Measurements from ENCODE around the gene MAPK9. TPM values are rescaled to one million over a fixed set of nuclear protein-coding genes. Genes with fewer than 3 reads are reported as not detected.

MAPK9 gene
- total RNA-seq, 2 experiments from 2014 or later, result 21.2 to 21.7 TPM

DNA sequence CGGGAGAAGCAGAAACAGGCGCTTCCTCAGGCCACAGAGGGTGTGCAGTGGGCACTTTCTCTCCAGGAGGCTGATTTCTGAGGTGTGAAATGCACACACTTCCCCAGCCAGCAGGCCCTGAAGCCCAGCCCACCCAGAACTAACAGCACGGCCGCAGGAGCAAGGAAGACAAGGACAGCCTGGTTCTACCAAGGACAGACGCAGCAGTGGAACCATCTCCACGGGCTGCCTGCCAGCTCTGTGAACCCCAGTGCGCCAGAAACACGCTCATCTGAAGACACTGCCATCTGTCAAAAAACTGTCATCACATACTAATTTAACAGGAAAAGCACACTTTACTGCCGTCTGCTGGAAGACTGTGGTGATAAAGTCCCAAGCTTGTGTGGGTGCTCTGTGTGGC, 40.7 kb downstream of the MAPK9 start:
- Mint-ChIP-seq H3K4me3 (no peak overlapping the region), H3K9me3 (peaks cover 11% of the 10 kb centered on the region), H3K36me3 (ENCODE audit: low read depth) (peaks cover 100% of the 10 kb centered on the region), H3K27ac (no peak overlapping the region), H3K4me1 (ENCODE audit: low read depth) (no peaks in the 10 kb centered on the region), H3K27me3 (no peaks in the 10 kb centered on the region)
- ChIA-PET POLR2A (no interaction called here), CTCF (no interaction called here)
- Histone ChIP-seq H3K9me3 (ENCODE audit: control insufficient read depth in 1 of 2, insufficient read depth in 1 of 2, low read length in 2 of 2) (peaks cover 74 to 91% of the 10 kb centered on the region in 2 experiments), H3K4me1 (ENCODE audit: insufficient read depth, low read length) (no peaks in the 10 kb centered on the region), H3K27ac (ENCODE audit: low read depth in 1 of 2, low read length in 2 of 2) (no peak overlapping the region), H3K4me3 (ENCODE audit: low read length) (no peak overlapping the region), H3K36me3 (ENCODE audit: insufficient read depth, low read length) (peaks cover 48% of the 10 kb centered on the region), H3K27me3 (ENCODE audit: control insufficient read depth in 1 of 2, insufficient read depth in 2 of 2, low read length in 2 of 2) (no peaks in the 10 kb centered on the region)
- no peak for DNase-seq
- intact Hi-C loops (cut with DNase I, micrococcal nuclease), result no loop called here
- TF ChIP-seq, protein P1, sequence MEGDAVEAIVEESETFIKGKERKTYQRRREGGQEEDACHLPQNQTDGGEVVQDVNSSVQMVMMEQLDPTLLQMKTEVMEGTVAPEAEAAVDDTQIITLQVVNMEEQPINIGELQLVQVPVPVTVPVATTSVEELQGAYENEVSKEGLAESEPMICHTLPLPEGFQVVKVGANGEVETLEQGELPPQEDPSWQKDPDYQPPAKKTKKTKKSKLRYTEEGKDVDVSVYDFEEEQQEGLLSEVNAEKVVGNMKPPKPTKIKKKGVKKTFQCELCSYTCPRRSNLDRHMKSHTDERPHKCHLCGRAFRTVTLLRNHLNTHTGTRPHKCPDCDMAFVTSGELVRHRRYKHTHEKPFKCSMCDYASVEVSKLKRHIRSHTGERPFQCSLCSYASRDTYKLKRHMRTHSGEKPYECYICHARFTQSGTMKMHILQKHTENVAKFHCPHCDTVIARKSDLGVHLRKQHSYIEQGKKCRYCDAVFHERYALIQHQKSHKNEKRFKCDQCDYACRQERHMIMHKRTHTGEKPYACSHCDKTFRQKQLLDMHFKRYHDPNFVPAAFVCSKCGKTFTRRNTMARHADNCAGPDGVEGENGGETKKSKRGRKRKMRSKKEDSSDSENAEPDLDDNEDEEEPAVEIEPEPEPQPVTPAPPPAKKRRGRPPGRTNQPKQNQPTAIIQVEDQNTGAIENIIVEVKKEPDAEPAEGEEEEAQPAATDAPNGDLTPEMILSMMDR (IDR thresholded peaks at IDR 0.05), result no peak
- no peak for ATAC-seq (ENCODE audit: poor library complexity)

DNA sequence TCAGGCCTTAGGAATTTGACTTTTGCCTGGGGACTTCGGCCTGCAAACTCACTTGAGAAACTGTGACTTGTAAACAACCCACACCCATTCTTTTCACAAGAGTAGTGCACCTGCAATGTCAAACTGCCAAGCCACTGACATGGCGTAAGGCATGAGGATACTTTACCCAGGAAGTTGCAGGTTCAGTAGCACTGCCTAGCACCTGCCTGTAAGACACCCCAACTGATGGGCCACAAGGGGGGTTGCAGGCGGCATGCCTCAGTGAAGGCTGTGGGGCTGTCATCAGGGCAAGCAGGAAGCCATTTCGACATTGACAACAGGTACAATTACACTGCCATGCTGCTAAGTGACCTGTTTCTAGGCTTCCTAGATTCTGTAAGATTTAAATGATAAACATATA, 41.6 kb downstream of the MAPK9 start:
- Mint-ChIP-seq H3K9me3 (peaks cover 8% of the 10 kb centered on the region), H3K27ac (no peak overlapping the region), H3K4me1 (ENCODE audit: low read depth) (no peaks in the 10 kb centered on the region), H3K27me3 (no peaks in the 10 kb centered on the region), H3K36me3 (ENCODE audit: low read depth) (peaks cover 98% of the 10 kb centered on the region), H3K4me3 (no peak overlapping the region)
- Histone ChIP-seq H3K27ac (ENCODE audit: low read depth in 1 of 2, low read length in 2 of 2) (no peak overlapping the region), H3K4me1 (ENCODE audit: insufficient read depth, low read length) (no peaks in the 10 kb centered on the region), H3K36me3 (ENCODE audit: insufficient read depth, low read length) (peaks cover 48% of the 10 kb centered on the region), H3K4me3 (ENCODE audit: low read length) (no peak overlapping the region), H3K9me3 (ENCODE audit: control insufficient read depth in 1 of 2, insufficient read depth in 1 of 2, low read length in 2 of 2) (peaks cover 67 to 87% of the 10 kb centered on the region in 2 experiments), H3K27me3 (ENCODE audit: control insufficient read depth in 1 of 2, insufficient read depth in 2 of 2, low read length in 2 of 2) (no peaks in the 10 kb centered on the region)
- ATAC-seq (ENCODE audit: poor library complexity) (no peak), DNase-seq (no peak)
- intact Hi-C loops (cut with DNase I, micrococcal nuclease), result no loop called here
- CTCF ChIA-PET, result no interaction called here
- POLR2A ChIA-PET, result no interaction called here
- TF ChIP-seq, protein P1 (IDR thresholded peaks at IDR 0.05), result no peak

DNA sequence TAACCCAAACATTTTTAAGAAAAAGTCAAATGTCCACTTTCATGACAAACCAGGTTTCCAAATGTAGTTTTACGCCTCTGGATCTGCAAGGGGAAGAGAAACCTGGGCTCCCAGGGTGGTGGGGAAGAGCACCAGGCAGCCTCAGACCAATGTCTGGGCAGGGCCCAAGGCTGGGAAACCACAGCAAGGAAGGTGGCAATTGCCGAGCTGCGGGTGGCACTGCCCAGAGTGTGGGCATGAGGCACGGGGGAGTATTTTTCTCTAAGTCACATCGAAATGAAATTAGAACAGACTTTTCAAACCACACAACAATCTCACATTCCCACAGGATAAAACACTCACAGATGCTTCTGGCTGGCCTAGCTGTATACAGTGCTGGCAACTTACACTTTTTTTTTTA, 50.3 kb downstream of the MAPK9 start:
- no peak overlapping the region for H3K27ac ChIP-seq (ENCODE audit: low read depth in 1 of 2, low read length in 2 of 2)
- Mint-ChIP-seq H3K27ac (no peak overlapping the region), H3K4me1 (ENCODE audit: low read depth) (no peaks in the 10 kb centered on the region), H3K9me3 (peaks cover 6% of the 10 kb centered on the region), H3K27me3 (no peaks in the 10 kb centered on the region), H3K4me3 (no peak overlapping the region), H3K36me3 (ENCODE audit: low read depth) (peaks cover 98% of the 10 kb centered on the region)
- TF ChIP-seq, protein P1 (IDR thresholded peaks at IDR 0.05), result no peak
- ChIA-PET CTCF (no interaction called here), POLR2A (no interaction called here)
- H3K36me3 ChIP-seq (ENCODE audit: insufficient read depth, low read length), result peaks cover 55% of the 10 kb centered on the region
- no peak for ATAC-seq (ENCODE audit: poor library complexity)
- no peaks in the 10 kb centered on the region for H3K4me1 ChIP-seq (ENCODE audit: insufficient read depth, low read length)
- peaks cover 13 to 42% of the 10 kb centered on the region in 2 experiments for H3K9me3 ChIP-seq (ENCODE audit: control insufficient read depth in 1 of 2, insufficient read depth in 1 of 2, low read length in 2 of 2)
- H3K4me3 ChIP-seq (ENCODE audit: low read length), result no peak overlapping the region
- intact Hi-C loops (cut with DNase I, micrococcal nuclease), result no loop called here
- DNase-seq, result no peak
- H3K27me3 ChIP-seq (ENCODE audit: control insufficient read depth in 1 of 2, insufficient read depth in 2 of 2, low read length in 2 of 2), result no peaks in the 10 kb centered on the region

Data from CD4-positive, alpha-beta T cell (primary cell).